Activated T-cell treated with anti-CD3 and anti-CD28 coated beads for 4 hours (primary cell): Measurements from ENCODE around the gene EPHA6.
"Not testable (repeated sequence)": the region's sequence is repeated elsewhere in the genome, so short reads cannot be mapped to it uniquely, and the experiment has no call there.

Experiments used
- DNase-seq: peaks from one replicate; pipeline ENCODE4 v3.0.0-alpha.2; 2020

EPHA6 gene

DNA sequence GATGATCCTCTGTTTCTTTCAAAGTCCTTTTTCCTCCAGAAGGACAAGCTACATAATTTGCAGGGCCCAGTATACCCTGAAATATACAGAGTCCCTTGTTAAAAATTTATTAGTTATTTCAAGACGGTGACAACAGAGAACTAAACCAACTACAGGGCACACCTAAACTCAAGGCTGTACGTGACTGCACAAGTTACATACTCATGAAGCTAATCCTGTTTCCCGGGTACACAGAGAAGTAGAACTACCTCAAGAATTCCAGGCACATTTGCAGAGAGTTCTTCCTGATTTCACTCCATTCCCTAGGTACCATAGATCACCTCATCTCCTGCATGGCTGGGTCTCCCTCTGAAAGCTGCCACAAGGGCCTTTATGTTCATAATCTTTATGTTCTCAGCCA is 670.8 kb downstream of the EPHA6 start:
- no peak for DNase-seq

- DNase-seq, result no peak
Observed at GRCh38 chr3:97487587-97487986, 673.2 kb downstream of the EPHA6 start.

GRCh38 chr3:97488741-97489140 is 674.3 kb downstream of the EPHA6 start:
- no peak for DNase-seq

GRCh38 chr3:97495896-97496295 is 681.5 kb downstream of the EPHA6 start:
- no peak for DNase-seq

GRCh38 chr3:97497138-97497537 is 682.7 kb downstream of the EPHA6 start:
- no peak for DNase-seq

- DNase-seq, result no peak
Observed at GRCh38 chr3:97504463-97504862, 690.1 kb downstream of the EPHA6 start.

GRCh38 chr3:97510795-97511194 is 696.4 kb downstream of the EPHA6 start:
- no peak for DNase-seq

DNA sequence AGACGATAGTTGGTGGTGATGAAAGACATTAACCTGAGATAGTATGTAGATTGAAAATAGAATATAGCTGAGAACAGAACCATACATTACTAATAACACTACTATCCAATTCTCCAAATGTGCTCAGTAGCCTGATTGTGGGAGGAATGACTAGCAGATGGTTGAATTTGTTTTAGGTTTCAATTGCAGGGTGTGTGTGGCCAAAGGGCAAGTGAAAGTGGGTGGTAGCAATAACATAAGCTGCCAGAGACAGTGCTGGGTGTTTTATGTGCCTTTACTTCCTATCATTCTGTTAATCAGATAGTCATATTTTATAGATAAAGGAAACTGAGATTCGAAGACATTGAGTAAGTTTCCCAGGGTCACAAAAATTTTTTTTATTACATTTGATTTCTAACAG is 700.7 kb downstream of the EPHA6 start:
- no peak for DNase-seq

- no peak for DNase-seq
Observed at GRCh38 chr3:97530691-97531090, 716.3 kb downstream of the EPHA6 start.

DNA sequence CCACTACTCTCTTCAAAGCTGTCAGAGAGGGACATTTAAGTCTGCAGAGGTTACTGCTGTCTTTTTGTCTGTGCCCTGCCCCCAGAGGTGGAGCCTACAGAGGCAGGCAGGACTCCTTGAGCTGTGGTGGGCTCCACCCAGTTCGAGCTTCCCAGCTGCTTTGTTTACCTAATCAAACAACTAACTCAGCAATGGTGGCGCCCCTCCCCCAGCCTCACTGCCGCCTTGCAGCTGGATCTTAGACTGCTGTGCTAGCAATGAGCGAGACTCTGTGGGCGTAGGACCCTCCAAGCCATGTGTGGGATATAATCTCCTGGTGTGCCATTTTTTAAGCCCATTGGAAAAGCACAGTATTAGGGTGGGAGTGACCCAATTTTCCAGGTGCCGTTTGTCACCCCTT is 733.2 kb downstream of the EPHA6 start:
- DNase-seq, result not testable (repeated sequence)

- no peak for DNase-seq
Observed at GRCh38 chr3:97550408-97550807, 736.0 kb downstream of the EPHA6 start.

- no peak for DNase-seq
Observed at GRCh38 chr3:97552186-97552585, 737.8 kb downstream of the EPHA6 start.

GRCh38 chr3:97575742-97576141 is 761.3 kb downstream of the EPHA6 start:
- DNase-seq, result no peak

DNA sequence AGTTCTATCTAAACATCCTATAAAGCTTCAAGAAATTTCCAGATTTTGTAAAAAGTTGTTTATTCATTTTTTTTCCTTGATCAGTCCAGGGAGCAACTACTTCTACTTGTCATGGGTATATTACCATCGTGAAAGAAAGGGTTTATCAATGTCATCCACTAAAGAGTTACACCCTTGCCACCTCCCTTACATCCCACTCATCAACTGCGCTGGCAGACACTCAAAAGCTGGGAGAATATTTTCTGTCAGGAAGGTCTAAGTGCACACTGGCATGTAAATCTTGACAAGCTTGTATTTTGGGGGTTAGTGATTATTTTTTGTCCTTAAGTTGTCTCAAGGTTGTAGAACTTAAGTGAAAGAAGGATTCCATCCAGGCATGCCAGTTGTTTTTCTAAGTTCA is 761.8 kb downstream of the EPHA6 start:
- no peak for DNase-seq

DNA sequence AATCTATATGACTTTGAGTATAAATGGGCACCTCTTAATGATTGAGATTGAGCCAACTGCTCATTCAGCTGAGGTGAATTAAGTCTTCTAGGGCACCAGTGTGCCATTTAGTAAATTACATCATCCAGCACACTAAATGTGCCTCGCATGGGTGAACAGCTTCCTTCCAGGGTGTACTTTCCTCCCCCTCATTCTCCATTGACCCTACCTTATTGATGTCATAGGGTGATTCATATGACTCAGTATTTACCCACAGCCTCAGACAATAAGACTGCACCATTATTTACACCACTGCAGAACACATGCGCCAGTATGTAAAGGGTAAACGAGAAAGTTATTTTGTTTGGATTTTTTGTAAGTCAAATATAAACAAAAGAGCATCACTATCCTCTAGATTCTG is 765.0 kb downstream of the EPHA6 start:
- DNase-seq, result no peak

- DNase-seq, result no peak
Observed at GRCh38 chr3:97610626-97611025, 796.2 kb downstream of the EPHA6 start.

DNA sequence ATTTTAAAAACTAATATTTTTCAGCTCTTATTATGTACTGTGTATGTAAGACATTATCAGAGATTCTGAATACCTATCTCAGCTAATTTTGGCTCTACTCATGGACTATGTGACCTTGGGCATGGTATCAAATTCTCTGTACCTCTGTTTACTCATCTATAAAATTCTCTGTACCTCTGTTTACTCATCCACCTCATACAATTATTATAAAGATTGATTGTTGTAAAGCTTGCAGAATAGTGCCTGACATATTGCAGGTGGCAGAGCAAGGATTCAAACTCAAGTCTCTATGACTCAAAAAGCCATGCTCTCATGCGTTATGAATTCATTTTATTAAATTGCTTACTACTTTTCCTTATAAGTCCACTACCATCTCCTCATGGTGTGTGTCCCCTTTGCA is 798.2 kb downstream of the EPHA6 start:
- no peak for DNase-seq

- DNase-seq, result no peak
Observed at GRCh38 chr3:97613139-97613538, 798.7 kb downstream of the EPHA6 start.

DNA sequence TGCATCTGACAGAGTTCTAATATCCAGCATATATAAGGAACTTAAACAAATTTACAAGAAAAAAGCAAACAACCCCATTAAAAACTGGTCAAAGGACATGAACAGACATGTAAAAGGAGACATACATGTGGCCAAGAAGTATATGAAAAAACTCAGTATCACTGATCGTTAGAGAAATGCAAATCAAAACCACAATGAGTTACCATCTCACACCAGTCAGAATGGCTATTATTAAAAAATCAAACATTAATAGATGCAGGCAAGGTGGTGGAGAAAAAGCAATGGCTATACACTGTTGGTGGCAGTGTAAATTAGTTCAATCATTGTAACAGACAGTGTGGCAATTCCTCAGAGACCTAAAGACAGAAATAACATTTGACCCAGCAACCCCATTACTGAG is 806.1 kb downstream of the EPHA6 start:
- DNase-seq, result not testable (repeated sequence)

DNA sequence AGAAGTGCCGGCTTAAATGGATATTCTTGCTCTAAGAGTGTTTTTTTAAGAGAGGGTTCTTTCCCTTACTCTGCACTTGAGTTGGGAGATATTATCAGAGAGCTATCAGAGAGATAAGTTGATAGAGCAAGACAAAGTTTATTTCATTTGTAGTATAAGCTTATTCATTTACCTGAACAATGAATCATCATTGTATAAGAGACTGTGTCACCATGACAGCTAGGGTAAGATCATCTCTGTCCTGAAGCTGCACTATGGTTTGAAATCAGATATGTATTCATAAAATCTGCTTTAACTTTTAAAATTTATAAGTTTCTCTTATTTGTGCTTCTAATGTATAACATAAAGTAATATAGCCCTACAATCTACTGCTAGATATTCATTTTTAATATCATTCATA is 822.1 kb downstream of the EPHA6 start:
- DNase-seq, result no peak

DNA sequence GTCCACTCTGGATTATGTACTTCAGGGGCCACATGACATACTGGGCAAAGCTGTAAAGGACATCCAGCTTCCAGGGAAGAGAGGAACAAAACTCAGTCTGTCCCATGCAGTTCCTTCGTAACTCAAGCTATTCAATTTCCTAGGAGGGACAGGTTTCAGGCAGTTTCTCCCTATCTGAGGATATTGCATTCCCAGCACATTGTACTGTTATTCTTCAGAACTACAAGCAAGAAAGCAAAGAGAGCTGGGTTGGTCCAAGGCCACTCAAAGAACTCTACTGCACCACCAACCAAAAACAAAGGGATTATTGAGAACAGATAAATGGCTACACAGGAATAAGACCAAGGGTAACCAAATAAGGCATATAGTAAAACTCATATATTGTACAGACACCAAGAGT is 832.5 kb downstream of the EPHA6 start:
- no peak for DNase-seq

GRCh38 chr3:97647441-97647982 is 833.1 kb downstream of the EPHA6 start:
- DNase-seq, result no peak

DNA sequence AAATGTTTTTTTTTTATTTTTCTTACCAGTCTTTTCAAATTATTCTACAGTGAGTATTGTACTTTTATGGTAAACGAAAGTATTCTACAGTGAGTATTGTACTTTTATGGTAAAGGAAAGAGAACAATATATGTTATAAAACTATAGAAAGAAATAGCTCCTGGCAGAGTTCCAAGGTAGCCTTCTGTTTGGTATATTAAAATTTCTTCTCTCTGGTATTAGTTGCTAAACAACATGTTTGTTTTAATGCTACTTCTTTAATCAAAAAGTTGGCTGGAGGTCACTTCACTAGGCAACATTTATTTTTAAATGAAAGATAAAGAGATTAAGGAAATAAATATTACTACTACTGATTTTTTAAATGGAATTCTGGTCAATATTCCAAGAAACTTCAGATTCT is 841.6 kb downstream of the EPHA6 start:
- no peak for DNase-seq

DNA sequence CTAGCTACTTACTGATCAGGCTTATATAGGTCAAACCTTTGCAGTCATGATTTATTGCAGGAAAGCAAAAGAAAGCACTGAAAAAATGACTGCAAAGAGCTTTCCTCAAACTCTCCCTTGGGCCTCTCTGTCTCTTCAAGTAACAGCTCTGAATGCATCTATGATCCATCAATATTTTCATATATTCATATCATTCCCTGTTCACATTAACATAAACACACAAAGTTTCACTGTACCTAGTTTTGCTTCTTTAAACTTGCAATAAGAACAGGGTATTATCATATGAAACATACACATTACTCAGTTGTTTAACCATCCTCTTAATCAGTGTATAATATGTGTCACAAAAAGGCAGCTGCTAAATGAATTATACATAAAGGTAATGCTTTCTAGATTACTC is 842.2 kb downstream of the EPHA6 start:
- no peak for DNase-seq

- DNase-seq, result no peak
Observed at GRCh38 chr3:97658668-97659285, 844.4 kb downstream of the EPHA6 start.
